Chondrocyte (in vitro differentiated cells): Measurements from ENCODE around the gene LIPC. TPM values are rescaled to one million over a fixed set of nuclear protein-coding genes. Genes with fewer than 3 reads are reported as not detected.

Experiments
- DNase-seq: peaks from one replicate; pipeline ENCODE4 v3.0.0; 2021; ENCODE audit warnings: mixed read lengths, low spot score
- H3K27ac Mint-ChIP-seq: one replicate; pipeline ENCODE4 v1.8.0; 2021; ENCODE audit warnings: mild to moderate bottlenecking, moderate library complexity, mixed read lengths; ENCODE audit not compliant: unreplicated experiment
- H3K27me3 Mint-ChIP-seq: 2 replicates; pipeline ENCODE4 v1.8.0; 2021; ENCODE audit warnings: low read depth, mixed read lengths
- H3K36me3 Mint-ChIP-seq: 2 replicates; pipeline ENCODE4 v1.8.0; 2021; ENCODE audit warnings: low read depth, mixed read lengths
- H3K4me1 Mint-ChIP-seq: 2 replicates; pipeline ENCODE4 v1.8.0; 2021; ENCODE audit warnings: low read depth, mild to moderate bottlenecking, mixed read lengths
- H3K4me3 Mint-ChIP-seq: one replicate; pipeline ENCODE4 v1.8.0; 2021; ENCODE audit warnings: mild to moderate bottlenecking, moderate library complexity, mixed read lengths; ENCODE audit not compliant: unreplicated experiment
- H3K9me3 Mint-ChIP-seq: 2 replicates; pipeline ENCODE4 v1.8.0; 2021; ENCODE audit warnings: low read depth, mixed read lengths
- total RNA-seq: library from RNA; stranded (reverse); gene quantifications from 3 replicates; pipeline ENCODE4 v1.2.1, GENCODE V29; 2021
- TF ChIP-seq, protein P1 (sequence below): fragments of 200-600 bp; sonication (generic); IDR thresholded peaks from 2 replicates; pipeline ENCODE4 v1.5.0; 2021; ENCODE audit warnings: antibody characterized with exemption, mild to moderate bottlenecking, moderate library complexity

LIPC gene
- total RNA-seq, 1 donor from 2014 or later, result not detected

DNA sequence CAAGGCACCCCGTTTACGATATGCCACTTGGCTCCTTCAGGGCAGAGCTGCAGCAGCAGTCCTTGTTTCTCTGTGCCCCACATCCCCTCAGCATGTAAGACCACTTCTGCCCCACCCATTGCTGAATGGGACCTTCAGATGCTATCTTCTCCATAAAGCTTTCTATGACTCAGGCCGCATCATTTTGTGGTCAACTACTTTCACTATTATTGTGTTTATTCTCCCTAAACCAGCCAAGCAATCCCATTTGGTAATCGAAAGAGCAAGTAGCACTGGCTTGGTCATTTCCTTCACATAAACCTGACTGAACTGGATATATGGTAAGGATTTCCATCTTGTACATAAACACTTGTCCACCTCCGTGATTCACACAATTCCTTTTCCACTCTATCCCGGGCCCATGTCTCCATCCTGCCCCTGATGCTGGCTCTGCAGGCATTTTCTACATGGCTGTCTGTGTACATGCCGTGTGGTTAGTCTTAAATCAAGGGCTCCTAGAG is 25.7 kb downstream of the LIPC start:
- H3K36me3 Mint-ChIP-seq, result no peaks in the 10 kb centered on the region
- peaks cover 2% of the 10 kb centered on the region for H3K27me3 Mint-ChIP-seq
- peaks cover 16% of the 10 kb centered on the region for H3K4me1 Mint-ChIP-seq
- no peak overlapping the region for H3K4me3 Mint-ChIP-seq
- TF ChIP-seq, protein P1, sequence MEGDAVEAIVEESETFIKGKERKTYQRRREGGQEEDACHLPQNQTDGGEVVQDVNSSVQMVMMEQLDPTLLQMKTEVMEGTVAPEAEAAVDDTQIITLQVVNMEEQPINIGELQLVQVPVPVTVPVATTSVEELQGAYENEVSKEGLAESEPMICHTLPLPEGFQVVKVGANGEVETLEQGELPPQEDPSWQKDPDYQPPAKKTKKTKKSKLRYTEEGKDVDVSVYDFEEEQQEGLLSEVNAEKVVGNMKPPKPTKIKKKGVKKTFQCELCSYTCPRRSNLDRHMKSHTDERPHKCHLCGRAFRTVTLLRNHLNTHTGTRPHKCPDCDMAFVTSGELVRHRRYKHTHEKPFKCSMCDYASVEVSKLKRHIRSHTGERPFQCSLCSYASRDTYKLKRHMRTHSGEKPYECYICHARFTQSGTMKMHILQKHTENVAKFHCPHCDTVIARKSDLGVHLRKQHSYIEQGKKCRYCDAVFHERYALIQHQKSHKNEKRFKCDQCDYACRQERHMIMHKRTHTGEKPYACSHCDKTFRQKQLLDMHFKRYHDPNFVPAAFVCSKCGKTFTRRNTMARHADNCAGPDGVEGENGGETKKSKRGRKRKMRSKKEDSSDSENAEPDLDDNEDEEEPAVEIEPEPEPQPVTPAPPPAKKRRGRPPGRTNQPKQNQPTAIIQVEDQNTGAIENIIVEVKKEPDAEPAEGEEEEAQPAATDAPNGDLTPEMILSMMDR, result no peak
- no peak for DNase-seq
- H3K27ac Mint-ChIP-seq, result no peak overlapping the region
- H3K9me3 Mint-ChIP-seq, result no peaks in the 10 kb centered on the region

DNA sequence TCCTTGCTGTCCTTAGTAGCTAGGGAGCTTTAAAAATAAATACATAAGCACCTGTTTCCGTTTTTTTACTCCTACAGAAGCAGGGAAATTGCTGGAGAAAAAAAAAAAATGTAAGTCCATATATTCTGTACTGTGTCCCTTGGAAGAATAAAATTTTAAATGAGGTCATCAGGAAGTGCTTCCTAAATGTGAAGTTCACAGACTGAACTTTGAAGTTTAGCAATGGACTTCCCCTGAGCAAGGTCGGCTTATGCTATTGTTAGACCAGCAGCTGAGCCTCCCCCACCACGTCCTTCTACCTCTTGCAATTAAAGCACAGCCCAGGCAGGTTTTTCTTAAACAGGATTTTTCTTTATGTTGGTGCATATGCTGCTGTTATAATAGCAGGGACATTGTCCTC is 26.3 kb downstream of the LIPC start:
- H3K27ac Mint-ChIP-seq, result no peak overlapping the region
- H3K27me3 Mint-ChIP-seq, result peaks cover 2% of the 10 kb centered on the region
- DNase-seq, result no peak
- H3K4me3 Mint-ChIP-seq, result no peak overlapping the region
- TF ChIP-seq, protein P1, result no peak
- no peaks in the 10 kb centered on the region for H3K9me3 Mint-ChIP-seq
- peaks cover 16% of the 10 kb centered on the region for H3K4me1 Mint-ChIP-seq
- H3K36me3 Mint-ChIP-seq, result no peaks in the 10 kb centered on the region

DNA sequence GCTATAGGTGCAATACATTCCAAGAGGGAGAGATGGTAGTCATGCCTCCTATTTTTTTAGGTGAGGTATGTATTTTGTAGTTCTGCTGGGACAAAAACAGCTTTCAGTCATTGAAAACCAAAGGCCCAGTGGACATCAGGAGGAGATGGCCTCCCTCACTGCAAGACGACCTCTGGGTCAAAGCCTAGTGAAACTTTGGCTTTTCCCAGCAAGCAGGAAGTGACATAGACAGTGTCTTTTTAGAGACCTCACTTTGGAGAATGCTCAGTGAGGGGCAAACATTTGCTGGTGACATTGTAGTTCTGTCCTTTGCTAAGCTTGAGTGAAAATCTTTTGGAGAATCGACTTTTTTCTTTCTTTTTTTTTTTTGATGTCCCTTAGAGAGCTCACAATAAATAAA is 27.3 kb downstream of the LIPC start:
- Mint-ChIP-seq H3K27ac (no peak overlapping the region), H3K36me3 (no peaks in the 10 kb centered on the region), H3K4me3 (no peak overlapping the region), H3K9me3 (no peaks in the 10 kb centered on the region), H3K27me3 (no peaks in the 10 kb centered on the region), H3K4me1 (peaks cover 16% of the 10 kb centered on the region)
- TF ChIP-seq, protein P1, result no peak
- no peak for DNase-seq

DNA sequence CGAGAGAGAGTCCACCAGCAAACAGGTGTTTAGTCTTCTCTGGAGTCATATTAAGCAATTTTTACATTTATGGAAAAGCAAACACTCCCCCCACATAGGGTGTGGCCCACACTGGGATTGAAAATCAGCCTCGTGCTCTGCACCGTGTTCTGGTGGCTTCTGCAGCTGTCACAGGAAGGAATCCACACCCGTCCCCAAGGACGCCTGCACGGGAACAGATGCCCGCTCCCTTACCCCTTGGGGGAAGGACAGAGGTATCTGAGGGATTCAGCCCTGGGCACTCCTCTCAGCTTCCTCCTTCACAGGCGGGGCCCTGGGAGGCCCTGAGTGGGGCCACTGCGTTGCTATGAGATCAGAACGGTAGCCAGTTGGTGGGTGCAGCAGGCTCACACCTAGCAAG is 27.8 kb downstream of the LIPC start:
- peaks cover 18% of the 10 kb centered on the region for H3K4me1 Mint-ChIP-seq
- no peak overlapping the region for H3K27ac Mint-ChIP-seq
- no peak overlapping the region for H3K4me3 Mint-ChIP-seq
- no peak for DNase-seq
- H3K36me3 Mint-ChIP-seq, result no peaks in the 10 kb centered on the region
- no peaks in the 10 kb centered on the region for H3K27me3 Mint-ChIP-seq
- no peaks in the 10 kb centered on the region for H3K9me3 Mint-ChIP-seq
- TF ChIP-seq, protein P1, result no peak

DNA sequence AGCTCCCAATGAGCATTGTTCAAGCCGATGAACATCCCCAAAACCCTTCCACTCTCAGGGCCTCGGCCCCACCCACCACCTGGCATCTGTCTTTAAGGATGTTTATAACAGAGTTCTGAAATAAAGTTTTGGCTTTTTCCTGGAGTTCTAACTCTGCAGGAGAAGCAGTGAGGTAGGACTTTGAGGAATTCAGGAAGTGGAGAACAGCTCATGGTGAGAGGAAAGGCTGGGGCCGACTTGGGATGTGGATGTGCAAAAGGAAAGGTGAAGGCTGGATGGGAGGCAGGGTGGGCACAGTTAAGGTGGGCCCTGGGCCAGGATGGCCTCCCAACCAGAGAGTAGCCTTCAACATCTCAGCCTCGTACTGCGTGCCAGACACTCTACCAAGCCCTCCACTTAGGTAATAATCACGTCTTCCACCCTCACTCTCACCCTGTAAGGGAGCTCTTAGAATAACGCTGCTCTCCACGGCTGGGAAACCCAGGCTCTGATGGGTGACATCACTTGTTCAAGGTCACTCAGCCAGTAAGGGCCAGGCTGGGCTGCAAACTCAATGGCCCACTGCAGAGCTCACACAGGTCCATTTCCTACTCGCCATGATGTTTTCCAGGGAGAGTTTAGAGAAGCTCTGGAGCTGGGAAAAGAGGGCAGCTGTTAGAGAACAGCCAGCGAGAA is 28.5 kb downstream of the LIPC start:
- no peak for DNase-seq
- Mint-ChIP-seq H3K27me3 (no peaks in the 10 kb centered on the region), H3K9me3 (no peaks in the 10 kb centered on the region), H3K36me3 (no peaks in the 10 kb centered on the region), H3K27ac (no peak overlapping the region), H3K4me3 (no peak overlapping the region), H3K4me1 (peaks cover 18% of the 10 kb centered on the region)
- TF ChIP-seq, protein P1, result no peak
